Glomerular visceral epithelial cell (primary cell): ENCODE data around the gene DGAT2.

ENCODE experiments used
- DNase-seq: peaks from one replicate; pipeline ENCODE4 v3.0.0-alpha.2; 2016; ENCODE audit errors: extremely low spot score

DGAT2 gene

GRCh38 chr11:75801362-75802020, 32.9 kb downstream of the DGAT2 start:
- no peak for DNase-seq

GRCh38 chr11:75802021-75802912, 33.7 kb downstream of the DGAT2 start:
- no peak for DNase-seq

DNA sequence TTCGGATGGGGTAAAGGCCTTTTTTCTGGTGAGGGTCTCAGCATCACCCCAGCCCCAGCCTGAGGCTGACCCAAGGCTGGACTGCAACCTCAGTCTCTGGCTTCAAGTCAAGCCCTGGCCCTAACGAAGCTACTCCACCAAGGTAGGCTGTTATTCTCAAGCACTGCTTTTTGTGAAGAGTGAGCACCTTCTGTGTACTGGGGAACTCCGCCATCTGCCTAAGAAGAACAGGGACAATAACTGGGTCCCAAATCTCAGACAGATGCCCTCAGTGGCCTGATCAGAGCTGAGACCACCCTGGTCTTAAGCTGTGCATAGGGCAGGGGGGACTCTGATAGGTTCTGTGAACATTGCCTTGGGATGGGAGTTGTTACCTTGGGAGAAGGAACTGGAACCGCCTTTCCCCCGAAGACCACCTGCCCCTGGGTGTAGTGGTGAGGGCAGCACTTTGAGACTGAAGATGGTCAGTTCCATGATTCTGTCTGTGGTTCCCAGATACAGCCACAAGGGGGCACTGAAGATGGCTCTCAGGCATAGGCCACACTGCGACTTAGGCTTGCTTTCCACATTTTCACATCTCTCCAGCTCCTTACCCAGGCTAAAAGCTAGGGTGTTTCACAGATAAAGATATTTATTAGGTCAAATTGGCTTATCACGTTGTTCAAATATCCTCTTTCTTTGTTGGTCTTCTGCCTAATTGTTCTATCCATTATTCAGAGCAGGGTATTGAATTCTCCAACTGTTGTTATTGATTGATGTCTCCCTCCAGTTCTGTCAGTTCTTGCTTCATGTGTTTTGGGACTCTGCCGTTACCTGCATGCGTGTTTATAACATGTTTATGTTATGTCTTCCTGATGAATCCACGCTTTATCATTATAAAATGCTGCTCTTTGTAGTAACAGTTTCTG, 34.6 kb downstream of the DGAT2 start:
- DNase-seq = peak; percentile 64

DNA sequence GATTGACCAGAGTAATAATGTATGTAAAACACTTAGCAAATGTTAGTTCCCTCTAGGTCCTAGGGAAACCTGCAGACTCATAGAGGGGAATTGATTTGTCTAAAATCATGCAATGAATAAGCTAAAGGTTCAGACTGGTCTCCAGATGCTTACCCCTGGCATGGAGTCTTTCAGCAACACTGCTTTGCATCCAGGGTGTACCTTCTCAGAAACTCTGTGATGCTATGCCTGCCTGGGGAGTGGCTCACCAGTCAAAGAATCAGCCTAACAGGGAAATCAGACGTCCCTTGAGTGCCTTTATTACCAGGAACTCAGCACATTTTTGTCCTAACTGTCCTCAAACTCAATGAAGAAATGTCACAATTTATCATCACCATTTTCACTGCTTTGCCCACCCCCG, 40.5 kb downstream of the DGAT2 start:
- no peak for DNase-seq

- DNase-seq = no peak
Measured at GRCh38 chr11:75809991-75810390, 41.4 kb downstream of the DGAT2 start.

DNA sequence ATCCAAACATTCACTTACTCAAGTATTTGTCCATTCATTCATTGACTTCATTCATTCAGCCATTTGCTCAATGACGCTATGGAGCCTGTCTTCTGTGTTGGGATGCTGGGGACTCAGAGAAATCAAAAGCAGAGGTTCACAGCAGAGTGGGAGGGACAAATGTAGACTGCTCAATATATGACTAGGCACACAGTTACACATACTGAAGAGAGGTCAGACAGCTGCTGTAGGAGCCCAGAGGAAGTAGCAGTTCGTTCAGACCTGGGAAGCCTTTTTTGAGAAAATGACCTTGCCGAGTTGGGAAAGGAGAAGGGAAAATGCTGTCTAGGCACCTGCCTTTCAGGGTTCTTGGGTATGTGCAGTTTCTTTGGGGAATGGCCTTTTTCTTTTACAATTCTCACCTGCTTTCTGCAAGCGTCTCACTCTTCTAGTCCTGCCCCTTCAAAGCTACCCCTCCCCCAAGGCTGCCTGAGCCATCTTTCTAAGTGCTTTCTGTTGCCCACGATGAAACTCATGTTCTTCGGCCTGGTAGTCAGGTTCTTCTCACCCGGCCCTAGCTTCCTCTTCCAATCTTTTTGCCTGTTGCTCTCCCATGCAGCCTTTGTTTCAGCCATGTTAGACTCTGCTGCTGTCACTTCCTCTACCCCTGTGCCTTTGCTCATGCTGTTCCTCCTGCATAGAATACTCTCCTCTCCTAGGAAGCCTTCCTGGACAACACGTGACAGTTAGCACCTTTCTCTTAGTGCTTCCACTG, 42.2 kb downstream of the DGAT2 start:
- DNase-seq = no peak

DNA sequence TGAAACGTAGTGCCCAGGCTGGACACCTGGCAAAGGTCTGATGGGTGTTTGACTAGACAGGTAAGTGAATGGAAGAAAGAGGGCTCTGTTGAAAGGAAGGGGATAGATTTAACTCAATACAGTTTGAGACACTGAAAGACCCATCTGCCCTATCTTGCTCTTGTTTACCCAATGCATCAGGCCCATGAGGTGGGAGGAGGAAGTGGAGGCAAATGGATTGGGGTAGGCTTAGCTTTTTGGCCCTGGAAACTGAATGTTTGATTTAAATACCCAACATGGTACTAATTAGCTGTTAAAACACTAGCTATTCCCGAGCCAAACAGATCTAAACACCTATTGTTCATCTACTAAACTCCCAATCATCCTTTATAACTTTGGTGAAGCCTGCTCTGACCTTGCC, 42.9 kb downstream of the DGAT2 start:
- no peak for DNase-seq

DNA sequence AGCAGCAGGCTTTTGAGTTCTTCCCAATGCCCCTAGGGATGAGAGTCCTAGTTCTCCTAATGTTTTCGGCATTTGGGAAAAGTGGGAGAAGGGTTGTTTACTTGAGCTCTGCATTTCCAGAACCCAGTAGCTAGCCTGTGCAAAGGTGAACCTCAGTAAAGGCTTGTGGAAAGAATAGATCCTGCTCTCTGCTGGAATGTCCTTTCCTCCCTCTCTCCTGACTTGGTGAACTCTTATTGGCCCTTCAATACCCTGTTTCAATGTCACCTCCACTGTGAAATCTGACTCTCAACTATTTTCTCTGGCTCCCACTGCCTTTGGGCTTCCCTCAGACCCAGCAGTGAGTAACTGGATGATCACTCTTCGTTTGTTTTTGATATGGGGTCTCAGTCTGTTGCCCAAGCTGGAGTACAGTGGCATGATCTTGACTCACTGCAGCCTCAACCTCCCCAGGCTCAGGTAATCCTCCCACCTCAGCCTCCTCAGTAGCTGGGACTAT, 44.0 kb downstream of the DGAT2 start:
- DNase-seq = no peak

DNA sequence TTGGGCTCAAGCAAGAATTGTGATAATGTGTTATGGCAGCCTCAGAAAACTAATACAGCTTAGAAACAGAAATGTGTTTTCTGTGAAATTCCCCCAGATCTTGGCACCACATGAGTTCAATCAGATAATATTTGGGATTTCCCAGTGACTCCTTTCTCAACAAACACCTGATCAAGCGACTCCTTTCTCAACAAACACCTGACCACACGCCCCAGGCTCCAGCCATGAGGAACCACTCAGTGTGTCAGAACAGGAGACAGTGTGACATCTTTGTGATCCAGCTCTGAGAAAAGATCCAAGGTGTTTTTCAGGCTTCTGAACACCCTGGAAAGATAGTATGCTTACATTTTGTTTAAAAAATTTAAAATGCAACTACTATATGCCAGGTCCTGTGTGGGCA, 44.5 kb downstream of the DGAT2 start:
- no peak for DNase-seq

GRCh38 chr11:75813622-75814039, 45.1 kb downstream of the DGAT2 start:
- DNase-seq = no peak

GRCh38 chr11:75814363-75814676, 45.7 kb downstream of the DGAT2 start:
- DNase-seq = no peak

- peak; percentile 99 for DNase-seq
Measured at GRCh38 chr11:75814677-75815344, 46.2 kb downstream of the DGAT2 start, which contains the start of gene UVRAG. TSS of gene UVRAG (plus strand) at chr11:75815210. CDS start at chr11:75815408, 198 bp downstream.

GRCh38 chr11:75815345-75816168, 47.0 kb downstream of the DGAT2 start:
- DNase-seq = no peak

- DNase-seq = peak; percentile 13
Measured at GRCh38 chr11:75816561-75817239, 48.1 kb downstream of the DGAT2 start.

GRCh38 chr11:75820645-75821044, 52.1 kb downstream of the DGAT2 start:
- no peak for DNase-seq

DNA sequence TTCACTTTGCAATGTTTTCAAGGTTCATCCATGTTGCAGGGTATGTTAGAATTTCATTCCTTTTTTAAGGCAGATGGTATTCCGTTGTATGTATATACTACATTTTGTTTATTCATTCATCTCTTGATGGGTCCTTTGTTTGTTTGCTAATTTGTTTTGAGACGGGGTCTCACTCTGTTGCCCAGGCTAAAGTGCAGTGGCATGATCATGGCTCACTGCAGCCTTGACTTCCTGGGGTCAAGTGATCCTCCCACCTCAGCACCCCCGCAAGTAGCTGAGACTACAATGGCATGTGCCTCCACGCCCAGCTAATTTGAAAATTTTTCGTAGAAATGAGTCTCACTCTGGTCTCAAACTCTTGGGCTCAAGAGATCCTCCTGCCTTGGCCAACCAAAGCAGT, 52.6 kb downstream of the DGAT2 start:
- no peak for DNase-seq

GRCh38 chr11:75822541-75822940, 54.0 kb downstream of the DGAT2 start:
- no peak for DNase-seq

DNA sequence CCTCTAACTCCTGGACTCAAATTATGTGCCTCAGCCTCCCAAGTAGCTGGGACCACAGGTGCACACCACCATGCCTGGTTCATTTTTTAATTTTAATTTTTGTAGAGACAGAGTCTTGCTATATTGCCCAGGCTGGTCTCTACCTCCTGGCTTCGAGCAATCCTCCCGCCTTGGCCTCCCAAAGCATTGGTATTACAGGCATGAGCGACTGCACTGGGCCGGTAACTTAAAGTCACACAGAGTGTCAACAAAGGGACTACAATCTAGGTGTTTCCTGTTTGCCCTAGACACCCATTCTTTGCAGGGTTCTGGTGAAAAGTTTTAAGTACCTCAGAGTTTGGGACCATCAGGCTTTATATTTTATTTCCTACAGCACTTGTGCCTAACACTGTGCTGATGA, 54.8 kb downstream of the DGAT2 start:
- DNase-seq = no peak

DNA sequence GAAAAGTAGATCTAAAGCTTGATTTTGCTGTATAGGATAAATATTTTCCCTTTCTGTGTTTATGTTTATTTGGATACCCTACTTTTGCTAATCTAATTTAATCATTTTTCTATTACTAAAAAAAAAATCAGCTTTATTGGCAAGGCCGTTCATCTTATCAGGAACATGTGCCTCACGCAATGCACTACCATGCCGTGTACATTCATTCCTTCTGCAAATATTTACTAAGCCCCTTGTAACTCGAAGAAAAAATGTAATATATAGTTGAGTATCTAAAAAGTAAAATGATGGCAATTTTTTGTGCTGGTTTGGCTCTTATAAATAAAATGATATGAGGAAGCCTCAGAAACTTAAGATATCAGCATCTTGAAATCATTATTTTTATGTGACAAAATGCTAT, 55.4 kb downstream of the DGAT2 start:
- no peak for DNase-seq
